HG02588 (cell line): ENCODE measurements around the gene AUH.

Experiments used
- ATAC-seq: cut with Tn5 transposase; IDR thresholded peaks from one replicate; pipeline ENCODE4 v1.9.1; 2021; ENCODE audit warnings: mild to moderate bottlenecking, moderate library complexity; ENCODE audit not compliant: unreplicated experiment

Gene AUH

GRCh38 chr9:91341258-91341746, 20.4 kb downstream of the AUH start:
- no peak for ATAC-seq

DNA sequence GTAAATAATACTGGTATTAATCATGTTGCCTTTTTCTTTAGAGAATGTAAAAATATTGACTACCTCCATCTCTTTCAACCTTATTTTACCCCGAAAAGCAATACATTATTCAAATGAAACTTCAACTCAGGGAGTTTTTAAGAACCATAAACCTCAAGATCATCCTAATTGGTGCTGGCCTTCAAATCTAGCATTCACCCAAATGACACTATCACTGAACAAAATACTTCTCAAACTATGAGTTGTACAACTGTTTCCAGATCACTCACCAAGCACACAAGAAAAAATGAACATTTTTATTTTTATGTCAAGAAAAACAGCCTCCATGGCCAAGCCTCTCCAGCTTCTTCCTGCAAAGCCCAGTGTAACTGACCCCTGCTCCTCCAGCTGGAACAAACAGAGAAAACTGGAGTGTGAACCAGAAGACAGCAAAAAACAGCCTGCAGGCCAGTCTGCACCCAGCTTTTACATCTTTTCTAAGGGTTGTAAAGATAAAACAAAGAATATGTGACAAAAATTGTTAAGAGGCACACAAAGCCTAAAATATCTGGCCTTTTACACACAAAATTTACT, 21.2 kb downstream of the AUH start:
- no peak for ATAC-seq

DNA sequence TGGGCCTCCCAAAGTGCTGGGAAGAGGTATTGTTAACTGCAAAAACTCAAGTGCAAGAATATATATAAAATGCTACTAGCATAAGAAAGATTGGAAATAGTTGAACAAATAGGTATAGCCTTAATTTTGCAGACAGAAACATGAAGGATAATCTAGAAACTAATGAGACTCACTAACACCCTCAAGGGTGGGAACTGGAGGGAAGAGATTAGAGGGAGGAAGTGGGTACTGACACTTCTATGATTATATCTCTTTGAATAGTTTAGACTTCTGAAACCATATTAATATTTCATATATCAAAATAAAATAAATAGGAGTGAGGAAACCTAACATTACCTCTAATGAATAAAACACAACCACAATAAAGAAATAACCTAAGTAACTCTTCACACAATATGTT, 23.0 kb downstream of the AUH start:
- ATAC-seq: no peak

DNA sequence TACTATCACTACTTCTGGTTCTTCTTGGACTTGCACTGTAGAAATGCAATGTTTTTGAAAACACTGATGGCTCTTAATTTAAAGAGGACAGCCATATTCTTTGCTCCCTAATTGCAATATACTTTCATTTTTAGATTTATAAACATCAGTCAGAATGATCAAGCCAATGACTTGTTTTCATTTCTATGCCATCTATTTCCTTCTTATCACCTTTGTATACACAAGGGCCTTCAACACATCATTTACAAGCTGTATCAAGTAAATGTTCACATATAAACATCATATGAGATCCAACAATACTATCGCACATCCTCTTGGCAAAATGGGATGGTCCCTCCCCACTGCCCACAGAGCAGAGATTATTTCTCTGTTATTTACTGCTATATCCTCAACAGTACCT, 24.9 kb downstream of the AUH start:
- ATAC-seq: no peak

DNA sequence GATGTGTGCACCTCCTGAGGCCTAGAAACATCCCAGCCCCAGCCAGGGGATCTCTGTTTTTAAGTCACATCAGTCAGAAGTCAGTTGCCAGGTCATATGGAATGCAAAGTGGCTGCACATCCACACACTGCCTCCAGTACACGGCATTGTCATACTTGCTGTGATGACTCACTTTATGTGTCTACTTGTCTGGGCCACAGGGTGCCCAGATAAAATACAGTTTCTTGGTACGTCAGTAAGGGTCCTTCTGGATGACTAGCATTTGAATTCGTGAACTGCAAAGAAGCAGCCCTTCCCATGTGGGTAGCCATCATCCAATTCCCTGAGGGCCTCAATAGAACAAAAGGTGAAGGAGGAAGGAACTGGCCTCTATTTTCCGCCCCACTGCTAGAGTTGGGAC, 27.7 kb downstream of the AUH start:
- no peak for ATAC-seq

- ATAC-seq: no peak
These were observed 28.2 kb downstream of the AUH start for GRCh38 chr9:91333551-91333950.

- ATAC-seq: no peak
These were observed 29.0 kb downstream of the AUH start for GRCh38 chr9:91332546-91333231.

GRCh38 chr9:91331849-91332248, 29.9 kb downstream of the AUH start:
- no peak for ATAC-seq

DNA sequence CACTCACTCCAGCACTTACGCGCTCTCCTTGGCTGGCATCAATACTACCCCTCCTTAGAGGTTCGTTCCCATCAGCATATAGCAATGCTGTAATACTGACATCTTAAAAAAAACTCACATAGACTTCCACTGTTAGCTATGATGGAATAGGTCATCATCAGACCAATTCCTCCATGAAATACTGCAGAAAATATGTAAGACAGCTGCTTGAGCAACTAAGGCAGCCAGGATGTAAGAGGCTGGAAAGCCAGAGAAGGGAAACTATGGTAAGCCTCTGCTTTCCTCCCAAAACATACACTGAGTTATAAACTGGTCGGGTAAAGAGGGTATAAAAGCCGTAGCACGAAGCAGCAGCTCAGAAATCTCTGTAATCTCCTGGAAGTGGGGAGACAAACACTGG, 33.5 kb downstream of the AUH start:
- no peak for ATAC-seq

GRCh38 chr9:91321691-91322090, 40.0 kb downstream of the AUH start:
- no peak for ATAC-seq

GRCh38 chr9:91320299-91320698, 41.4 kb downstream of the AUH start:
- no peak for ATAC-seq

GRCh38 chr9:91316093-91316492, 45.6 kb downstream of the AUH start:
- no peak for ATAC-seq

- ATAC-seq: no peak
These were observed 46.5 kb downstream of the AUH start for GRCh38 chr9:91315191-91315590.

DNA sequence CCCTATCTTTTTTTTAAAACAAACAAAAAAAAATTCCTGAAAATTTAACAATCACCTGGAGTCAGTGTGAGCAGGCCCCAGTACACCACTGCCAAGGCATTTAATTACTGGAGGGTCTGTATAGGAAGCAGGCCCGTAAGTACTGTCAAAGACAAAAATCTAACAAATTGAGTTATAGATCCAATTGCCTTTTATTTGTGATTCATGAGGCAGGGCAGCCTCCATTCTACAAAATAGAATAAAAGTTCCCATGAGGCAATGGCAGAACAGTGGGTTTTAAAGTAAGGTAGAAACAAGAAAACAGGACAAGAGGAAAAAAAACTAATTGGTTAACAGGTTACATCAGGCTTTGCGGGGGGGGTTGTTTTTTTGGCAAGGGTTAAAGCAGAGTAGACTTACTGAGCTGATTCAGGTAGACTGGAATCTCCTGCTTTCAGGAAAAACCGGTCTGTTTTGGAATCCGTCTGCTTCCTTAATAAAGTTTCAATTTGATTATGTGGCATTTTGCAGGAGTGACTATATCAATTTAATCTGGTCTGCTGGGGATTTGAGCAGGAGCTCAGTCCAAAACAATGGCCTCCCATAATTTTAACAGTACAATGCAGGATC, 48.9 kb downstream of the AUH start:
- no peak for ATAC-seq

DNA sequence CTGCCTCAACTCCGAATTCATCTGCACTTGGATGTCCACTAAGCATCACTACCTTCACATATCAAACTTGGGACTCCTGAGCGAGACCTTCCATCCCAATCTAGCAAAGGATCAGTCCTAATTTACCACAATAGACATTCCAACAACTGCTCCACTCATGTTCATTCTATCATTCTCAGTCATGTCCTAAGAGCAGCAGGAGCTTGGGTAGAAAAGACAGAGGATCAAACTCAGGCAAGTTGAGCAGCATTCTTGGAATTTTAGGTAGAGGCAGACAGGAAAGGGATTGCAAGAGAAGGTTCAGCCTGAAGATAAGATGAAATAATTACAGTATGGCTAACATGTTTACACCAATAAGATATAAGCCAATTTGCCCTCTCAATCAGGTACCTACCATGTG, 51.7 kb downstream of the AUH start:
- ATAC-seq: no peak

DNA sequence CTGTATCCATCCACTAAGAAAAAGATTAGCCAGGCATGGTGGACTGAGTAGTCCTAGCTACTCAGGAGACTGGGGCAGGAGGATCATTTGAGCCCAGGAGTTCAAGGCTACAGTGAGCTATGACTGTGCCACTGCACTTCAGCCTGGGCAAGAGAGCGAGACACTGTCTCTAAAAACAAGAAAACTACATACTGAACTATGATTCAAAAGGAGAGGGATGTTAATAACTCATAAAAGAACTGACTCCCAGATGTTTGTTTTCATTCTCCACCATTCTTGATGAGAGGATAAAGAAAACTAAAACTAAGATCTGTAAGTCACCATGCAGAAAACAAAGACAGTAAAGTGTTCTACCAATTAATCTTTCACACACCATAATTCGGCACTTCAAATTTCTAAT, 53.5 kb downstream of the AUH start:
- ATAC-seq: no peak

DNA sequence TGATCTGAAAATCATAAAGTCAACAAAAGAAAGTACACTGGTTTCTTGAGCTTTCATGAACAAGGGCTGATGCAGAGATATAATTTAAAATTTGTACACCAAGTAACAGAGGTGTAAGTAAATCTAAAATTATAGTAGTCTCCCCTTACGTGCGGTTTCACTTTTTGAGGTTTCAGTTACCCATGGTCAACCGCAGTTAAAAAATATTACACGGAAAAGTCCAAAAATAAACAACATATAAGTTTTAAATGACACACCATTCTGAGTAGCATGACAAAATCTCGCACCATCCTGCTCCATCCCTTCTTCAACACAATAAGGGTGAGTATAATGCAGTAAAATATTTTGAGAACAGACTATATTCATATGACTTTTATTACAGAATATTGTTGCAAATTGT, 54.4 kb downstream of the AUH start:
- ATAC-seq: no peak

DNA sequence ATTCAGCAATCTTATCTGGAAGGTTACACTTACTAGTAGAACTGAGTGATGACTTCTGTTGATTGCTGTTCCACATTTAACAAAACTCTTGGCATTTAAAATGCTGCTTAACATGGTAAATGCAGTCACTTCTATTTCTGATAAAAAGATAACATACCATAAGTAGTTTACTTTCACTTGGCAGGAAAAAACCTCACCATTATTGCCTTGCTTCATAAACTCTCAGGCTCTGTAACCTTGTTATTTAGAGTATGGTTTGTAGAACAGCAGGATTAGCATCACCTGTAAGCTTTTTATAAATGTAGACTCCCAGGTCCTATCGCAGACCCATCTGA, 55.5 kb downstream of the AUH start:
- ATAC-seq: no peak

- ATAC-seq: no peak
These were observed 56.0 kb downstream of the AUH start for GRCh38 chr9:91305596-91306295.

- no peak for ATAC-seq
These were observed 57.8 kb downstream of the AUH start for GRCh38 chr9:91303741-91304415.

DNA sequence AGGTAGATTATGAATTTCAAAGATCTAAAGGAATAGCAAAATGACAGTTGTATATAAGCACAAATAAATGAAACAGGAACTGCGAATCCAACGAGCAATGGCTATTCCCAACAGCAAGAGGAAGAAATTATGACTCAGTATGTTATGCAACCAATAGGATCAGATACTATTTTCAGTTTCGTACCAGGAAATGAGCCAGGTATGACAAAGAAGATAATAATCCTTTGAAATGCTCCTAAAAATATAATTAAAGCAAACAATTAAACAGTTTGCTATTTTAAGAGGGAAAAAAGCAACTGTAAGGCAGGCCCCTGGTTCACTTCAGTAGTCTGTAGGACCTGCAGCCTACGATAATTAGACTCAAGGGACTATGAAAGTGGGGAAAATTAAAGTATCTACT, 58.9 kb downstream of the AUH start:
- ATAC-seq: no peak
